ENCODE measurements around the gene SNED1.

SNED1 gene

DNA sequence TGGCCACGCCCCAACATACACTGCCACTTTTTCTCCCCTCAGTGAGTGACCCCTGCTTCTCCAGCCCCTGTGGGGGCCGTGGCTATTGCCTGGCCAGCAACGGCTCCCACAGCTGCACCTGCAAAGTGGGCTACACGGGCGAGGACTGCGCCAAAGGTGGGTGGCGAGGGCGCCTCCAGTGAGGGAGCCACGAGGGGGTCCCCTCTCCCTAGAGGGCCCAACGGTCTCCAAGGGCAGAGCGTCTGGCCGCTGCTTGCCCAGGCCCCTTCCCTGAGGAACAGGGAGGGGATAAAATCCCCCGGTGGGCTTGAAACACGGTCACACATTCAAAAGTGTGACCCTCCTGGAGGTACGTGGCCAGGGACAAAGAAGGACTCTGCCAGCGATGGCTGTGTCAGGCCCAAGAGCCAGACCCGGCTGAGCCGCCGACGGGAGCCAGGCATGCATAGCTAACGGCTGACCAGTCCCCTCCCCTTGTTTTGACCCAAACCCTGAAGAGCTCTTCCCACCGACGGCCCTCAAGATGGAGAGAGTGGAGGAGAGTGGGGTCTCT, 66.5 kb downstream of the SNED1 start:
- peaks cover 0 to 29% of the 10 kb centered on the region in 2 donors for H3K27me3 ChIP-seq
- TF ChIP-seq, protein P1, sequence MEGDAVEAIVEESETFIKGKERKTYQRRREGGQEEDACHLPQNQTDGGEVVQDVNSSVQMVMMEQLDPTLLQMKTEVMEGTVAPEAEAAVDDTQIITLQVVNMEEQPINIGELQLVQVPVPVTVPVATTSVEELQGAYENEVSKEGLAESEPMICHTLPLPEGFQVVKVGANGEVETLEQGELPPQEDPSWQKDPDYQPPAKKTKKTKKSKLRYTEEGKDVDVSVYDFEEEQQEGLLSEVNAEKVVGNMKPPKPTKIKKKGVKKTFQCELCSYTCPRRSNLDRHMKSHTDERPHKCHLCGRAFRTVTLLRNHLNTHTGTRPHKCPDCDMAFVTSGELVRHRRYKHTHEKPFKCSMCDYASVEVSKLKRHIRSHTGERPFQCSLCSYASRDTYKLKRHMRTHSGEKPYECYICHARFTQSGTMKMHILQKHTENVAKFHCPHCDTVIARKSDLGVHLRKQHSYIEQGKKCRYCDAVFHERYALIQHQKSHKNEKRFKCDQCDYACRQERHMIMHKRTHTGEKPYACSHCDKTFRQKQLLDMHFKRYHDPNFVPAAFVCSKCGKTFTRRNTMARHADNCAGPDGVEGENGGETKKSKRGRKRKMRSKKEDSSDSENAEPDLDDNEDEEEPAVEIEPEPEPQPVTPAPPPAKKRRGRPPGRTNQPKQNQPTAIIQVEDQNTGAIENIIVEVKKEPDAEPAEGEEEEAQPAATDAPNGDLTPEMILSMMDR (IDR thresholded peaks at IDR 0.05): no peak
- H3K36me3 ChIP-seq: peaks cover 4 to 56% (median 48%) of the 10 kb centered on the region in 3 donors
- no peak overlapping the region for H3K27ac ChIP-seq
- intact Hi-C loops (cut with DNase I; ENCODE audit: low total_unique reads): no loop called here
- no peak overlapping the region for H3K4me3 ChIP-seq
- H3K4me1 ChIP-seq: peaks cover 0 to 21% (median 5%) of the 10 kb centered on the region in 4 donors
- H3K9me3 ChIP-seq: no peaks in the 10 kb centered on the region
- no peak for DNase-seq

DNA sequence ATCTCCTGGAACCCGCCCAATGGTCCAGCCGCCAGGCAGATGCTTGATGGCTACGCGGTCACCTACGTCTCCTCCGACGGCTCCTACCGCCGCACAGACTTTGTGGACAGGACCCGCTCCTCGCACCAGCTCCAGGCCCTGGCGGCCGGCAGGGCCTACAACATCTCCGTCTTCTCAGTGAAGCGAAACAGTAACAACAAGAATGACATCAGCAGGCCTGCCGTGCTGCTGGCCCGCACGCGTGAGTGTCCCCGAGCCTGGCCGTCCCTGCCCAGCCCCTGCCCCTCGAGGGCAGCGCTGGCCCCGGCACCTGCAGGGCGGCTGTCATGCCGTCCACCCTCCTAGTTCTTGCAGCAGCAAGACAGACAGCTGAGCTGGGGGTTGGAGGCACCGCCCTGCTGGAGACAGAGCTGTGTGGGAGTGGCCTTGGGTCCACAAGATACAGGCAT, 67.0 kb downstream of the SNED1 start:
- H3K36me3 ChIP-seq: peaks cover 4 to 61% (median 53%) of the 10 kb centered on the region in 3 donors
- H3K9me3 ChIP-seq: no peaks in the 10 kb centered on the region
- no peak overlapping the region for H3K4me3 ChIP-seq
- DNase-seq: no peak
- peaks cover 0 to 21% (median 5%) of the 10 kb centered on the region in 4 donors for H3K4me1 ChIP-seq
- TF ChIP-seq, protein P1 (IDR thresholded peaks at IDR 0.05): no peak
- no peak overlapping the region for H3K27ac ChIP-seq
- intact Hi-C loops (cut with DNase I; ENCODE audit: low total_unique reads): no loop called here
- H3K27me3 ChIP-seq: peaks cover 0 to 29% of the 10 kb centered on the region in 2 donors

DNA sequence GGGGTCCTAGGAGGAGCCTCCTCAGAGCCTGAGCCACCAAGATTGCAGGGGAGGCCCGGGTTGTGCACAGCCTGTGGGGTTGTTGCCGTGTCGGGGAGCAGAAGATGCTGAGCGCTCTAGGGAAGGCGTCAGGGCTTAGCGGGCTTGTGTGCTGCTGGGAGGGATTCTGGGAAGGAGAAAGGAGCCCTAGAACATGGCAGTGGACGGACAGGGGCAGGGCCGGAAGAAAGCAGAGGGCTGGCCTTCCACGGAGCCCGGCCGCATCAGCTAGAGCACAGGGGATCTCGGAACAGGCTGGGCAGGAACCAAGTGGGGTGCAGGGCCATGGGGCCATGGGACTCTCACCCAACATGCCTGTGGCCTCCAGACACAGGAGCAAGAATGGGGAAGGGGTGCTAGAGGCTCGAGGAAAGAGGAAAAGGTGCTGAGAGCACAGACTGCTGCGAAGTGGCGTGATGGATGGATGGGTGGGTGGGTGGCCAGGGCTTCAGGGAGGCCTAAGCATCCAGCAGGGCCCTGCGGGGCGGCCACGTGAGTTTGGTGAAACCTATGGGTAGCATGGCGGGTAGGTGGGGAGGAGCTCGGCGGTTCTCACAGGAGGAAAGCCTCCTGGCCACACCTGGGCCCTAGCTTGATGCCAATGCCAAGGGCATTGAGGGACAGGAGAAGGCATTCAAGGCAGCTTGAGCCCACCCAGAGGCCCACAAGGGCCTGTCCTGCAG, 67.9 kb downstream of the SNED1 start:
- intact Hi-C loops (cut with DNase I; ENCODE audit: low total_unique reads): no loop called here
- H3K36me3 ChIP-seq: peaks cover 4 to 70% (median 55%) of the 10 kb centered on the region in 3 donors
- TF ChIP-seq, protein P1 (IDR thresholded peaks at IDR 0.05): no peak
- H3K27ac ChIP-seq: no peak overlapping the region
- no peak overlapping the region for H3K4me3 ChIP-seq
- no peaks in the 10 kb centered on the region for H3K9me3 ChIP-seq
- peaks cover 0 to 29% of the 10 kb centered on the region in 2 donors for H3K27me3 ChIP-seq
- peaks cover 0 to 21% (median 5%) of the 10 kb centered on the region in 4 donors for H3K4me1 ChIP-seq
- DNase-seq: no peak

DNA sequence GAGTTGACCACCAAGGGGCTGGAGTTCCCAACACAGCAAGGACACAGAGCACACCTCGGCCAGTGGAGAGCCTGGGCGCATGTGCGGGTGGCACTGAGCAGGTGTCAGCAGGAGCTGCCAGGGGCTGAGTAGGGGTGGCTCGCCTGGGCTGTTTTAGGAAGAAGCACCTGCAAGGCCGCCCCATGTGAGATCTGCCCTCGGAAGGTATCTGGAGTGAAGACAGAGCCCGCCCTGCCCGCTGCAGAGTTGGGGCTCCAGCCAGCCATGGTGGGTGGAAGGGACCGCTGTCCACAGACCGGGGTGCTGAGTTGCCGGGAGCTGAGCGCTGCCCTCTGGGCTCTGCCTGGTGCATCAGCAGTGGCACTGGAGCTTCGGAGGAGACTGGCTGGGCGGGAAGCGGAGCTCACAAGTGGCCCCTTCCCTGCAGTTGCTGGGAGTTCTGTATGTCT, 68.5 kb downstream of the SNED1 start:
- no peak for DNase-seq
- TF ChIP-seq, protein P1 (IDR thresholded peaks at IDR 0.05): no peak
- Histone ChIP-seq H3K27ac (no peak overlapping the region), H3K27me3 (peaks cover 0 to 29% of the 10 kb centered on the region in 2 donors), H3K36me3 (peaks cover 4 to 76% (median 61%) of the 10 kb centered on the region in 3 donors), H3K4me3 (no peak overlapping the region), H3K4me1 (peaks cover 0 to 21% (median 5%) of the 10 kb centered on the region in 4 donors), H3K9me3 (no peaks in the 10 kb centered on the region)
- intact Hi-C loops (cut with DNase I; ENCODE audit: low total_unique reads): no loop called here

DNA sequence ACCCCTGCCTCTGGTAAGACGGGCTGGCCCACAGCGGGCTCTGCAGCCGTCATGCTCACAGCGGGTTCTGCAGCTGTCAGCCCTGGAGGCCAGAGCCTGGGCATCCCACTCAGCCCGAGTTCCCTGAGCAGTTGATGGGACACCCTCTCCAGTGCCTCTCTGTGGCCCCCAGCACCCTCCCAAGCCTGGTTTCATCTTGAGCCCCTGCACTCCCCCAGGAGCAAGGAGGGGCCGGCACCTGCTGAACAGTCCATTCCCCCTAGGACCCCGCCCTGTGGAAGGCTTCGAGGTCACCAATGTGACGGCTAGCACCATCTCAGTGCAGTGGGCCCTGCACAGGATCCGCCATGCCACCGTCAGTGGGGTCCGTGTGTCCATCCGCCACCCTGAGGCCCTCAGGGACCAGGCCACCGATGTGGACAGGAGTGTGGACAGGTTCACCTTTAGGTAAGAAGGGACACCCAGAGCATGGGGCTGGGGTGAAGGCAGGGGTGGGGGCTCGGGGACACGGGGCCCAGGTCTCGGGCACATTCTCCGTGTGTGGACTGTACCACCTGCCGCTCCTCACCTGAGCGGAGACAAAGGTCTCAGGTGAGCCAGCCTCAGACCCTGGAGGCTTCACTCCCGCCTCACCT, 69.2 kb downstream of the SNED1 start:
- Histone ChIP-seq H3K4me1 (peaks cover 0 to 18% (median 5%) of the 10 kb centered on the region in 4 donors), H3K36me3 (peaks cover 4 to 83% (median 65%) of the 10 kb centered on the region in 3 donors), H3K4me3 (no peak overlapping the region), H3K27ac (no peak overlapping the region), H3K27me3 (peaks cover 0 to 25% of the 10 kb centered on the region in 2 donors), H3K9me3 (no peaks in the 10 kb centered on the region)
- DNase-seq: peak in 1 of 2 donors; percentile 62
- intact Hi-C loops (cut with DNase I; ENCODE audit: low total_unique reads): no loop called here
- TF ChIP-seq, protein P1 (IDR thresholded peaks at IDR 0.05): no peak
